ENCODE measurements around the gene NTRK2.
A peak's percentile ranks its signal among the peaks of the same experiment; 100 is the strongest.

NTRK2 gene

DNA sequence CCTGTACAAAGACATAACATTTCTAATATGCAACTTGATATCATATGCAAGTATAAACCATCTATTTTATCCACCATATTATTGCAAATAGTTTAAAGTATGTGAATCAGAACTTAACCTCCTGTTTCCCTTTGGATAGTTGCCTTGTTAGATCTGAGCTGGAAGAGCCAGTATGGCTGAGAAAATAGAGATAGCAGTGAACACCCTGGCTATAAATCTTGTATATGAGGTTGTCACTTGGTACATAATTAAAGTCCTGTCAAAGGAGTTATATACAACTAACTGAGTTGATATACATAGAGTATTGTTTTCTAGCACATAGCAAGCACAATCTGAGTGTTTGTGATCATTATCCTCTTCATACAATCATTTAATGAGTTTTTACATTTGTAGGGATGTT is 272.3 kb downstream of the NTRK2 start:
- DNase-seq (ENCODE audit: low spot score), result no peak

DNA sequence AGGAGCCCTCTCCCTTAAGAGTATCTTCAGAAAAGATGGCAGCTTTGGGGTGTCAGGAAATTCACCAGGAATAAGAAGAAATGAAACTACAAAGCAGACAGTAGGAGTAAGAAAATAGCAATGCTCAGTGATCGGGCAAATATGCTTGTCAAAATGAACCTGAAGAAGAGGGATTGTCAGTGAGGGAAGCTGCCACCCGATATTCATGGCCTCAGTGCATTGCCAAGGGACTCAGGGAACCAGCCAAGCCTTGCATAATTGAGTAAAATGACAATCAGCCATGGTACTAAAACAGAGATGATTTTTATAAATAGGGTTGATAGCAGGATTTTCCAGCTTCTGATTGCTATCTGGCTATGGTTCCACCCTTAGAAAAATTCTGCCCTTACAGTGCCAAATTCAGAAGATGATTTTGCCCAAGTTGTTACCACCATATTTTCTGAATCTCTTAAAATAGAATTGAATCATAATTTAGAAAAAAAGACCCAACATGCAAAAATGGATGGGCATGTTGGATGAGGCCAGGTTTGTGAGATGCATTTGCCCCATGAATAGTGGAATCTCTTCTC is 274.0 kb downstream of the NTRK2 start:
- DNase-seq (ENCODE audit: low spot score), result no peak

DNA sequence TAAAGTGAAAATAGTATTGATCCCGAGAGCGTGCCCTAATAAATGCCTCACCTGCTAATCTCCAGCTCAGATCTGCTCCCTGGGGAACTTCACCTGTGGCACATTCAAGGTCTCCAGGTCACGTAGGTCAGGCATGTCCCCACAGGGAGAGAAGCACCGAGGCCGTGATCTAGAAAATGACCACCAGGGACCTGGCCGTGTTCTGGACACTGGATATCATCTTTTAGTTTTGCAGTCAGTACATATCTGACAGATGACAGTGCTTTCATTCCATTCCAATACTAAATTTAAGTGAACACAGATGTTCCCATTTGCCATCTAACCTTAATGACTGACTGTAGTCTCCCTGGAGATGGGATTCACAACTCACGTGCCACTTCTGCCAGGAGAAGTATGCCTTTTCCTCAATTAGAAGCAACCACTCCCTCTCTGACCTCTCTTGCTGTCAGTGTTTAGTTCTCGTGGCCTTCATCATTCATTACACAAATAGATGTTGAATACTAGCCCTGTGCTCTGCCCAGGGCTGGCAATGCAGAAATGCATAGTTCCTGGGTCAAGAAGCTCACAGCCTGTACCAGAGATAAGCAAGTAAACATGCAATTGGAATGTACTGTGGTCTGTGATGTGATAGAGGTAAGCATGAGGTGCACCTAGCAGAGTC is 276.5 kb downstream of the NTRK2 start:
- DNase-seq (ENCODE audit: low spot score), result no peak

DNA sequence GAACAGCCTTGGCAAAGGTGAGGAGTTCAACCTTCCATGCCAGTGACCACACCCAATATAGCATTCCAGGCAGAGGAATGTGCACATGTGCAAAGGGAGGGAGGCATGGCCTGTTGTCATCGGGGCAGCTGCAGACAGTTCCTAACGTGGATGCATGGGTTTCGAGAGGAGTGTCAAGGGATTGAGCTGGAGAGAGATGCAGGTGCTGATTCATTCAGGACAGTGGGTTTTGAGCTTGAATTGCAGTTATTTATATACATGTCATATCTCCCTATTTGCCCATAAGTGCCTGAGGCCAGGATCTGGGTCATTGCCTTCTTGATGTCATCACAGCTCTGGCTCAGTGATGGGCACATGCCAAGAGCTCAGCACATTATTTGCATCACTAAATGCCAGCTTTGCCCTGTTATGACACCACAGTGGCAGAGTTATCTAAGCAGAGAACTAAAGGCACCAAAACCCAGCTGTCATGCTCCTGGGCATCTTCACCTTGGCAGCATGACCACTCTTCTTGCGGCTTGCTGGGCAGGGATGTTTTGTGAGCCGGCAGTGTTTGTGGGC is 278.0 kb downstream of the NTRK2 start:
- DNase-seq (ENCODE audit: low spot score), result no peak

DNA sequence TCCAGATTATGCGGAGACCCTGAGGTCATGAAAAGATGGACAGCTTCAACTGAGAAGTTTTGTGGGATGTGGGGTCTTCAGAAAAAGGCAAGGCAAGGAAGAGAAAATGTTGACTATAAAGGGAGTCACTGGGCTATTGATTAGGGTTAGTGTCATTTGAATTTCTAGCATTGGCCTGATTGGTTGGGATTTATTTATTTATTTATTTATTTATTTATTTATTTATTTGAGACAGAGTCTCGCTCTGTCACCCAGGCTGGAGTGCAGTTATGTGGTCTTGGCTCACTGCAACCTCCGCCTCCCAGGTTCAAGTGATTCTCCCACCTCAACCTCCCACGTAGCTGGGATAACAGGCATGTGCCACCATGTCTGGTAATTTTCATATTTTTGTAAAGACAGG is 279.7 kb downstream of the NTRK2 start:
- DNase-seq (ENCODE audit: low spot score), result no peak

DNA sequence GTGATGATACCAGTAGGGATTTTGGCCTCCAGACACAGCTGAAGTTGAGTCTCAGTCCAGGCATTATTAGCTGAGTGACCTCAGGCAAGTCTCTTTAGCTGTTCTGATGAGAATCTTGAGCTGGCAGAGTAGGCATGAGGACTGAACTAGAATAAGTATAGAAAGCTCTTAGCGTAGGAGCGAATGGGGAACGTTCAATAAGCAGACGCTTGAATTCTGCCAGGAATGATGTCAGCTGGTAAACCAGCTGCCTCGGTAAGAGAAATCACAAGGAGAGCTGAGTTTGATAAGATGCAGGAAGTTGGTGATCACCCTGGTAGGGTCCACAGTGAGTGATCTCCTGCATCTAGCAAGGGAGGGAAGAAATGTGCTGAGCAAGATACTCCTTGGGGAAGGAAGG is 280.4 kb downstream of the NTRK2 start:
- no peak for DNase-seq (ENCODE audit: low spot score)

DNA sequence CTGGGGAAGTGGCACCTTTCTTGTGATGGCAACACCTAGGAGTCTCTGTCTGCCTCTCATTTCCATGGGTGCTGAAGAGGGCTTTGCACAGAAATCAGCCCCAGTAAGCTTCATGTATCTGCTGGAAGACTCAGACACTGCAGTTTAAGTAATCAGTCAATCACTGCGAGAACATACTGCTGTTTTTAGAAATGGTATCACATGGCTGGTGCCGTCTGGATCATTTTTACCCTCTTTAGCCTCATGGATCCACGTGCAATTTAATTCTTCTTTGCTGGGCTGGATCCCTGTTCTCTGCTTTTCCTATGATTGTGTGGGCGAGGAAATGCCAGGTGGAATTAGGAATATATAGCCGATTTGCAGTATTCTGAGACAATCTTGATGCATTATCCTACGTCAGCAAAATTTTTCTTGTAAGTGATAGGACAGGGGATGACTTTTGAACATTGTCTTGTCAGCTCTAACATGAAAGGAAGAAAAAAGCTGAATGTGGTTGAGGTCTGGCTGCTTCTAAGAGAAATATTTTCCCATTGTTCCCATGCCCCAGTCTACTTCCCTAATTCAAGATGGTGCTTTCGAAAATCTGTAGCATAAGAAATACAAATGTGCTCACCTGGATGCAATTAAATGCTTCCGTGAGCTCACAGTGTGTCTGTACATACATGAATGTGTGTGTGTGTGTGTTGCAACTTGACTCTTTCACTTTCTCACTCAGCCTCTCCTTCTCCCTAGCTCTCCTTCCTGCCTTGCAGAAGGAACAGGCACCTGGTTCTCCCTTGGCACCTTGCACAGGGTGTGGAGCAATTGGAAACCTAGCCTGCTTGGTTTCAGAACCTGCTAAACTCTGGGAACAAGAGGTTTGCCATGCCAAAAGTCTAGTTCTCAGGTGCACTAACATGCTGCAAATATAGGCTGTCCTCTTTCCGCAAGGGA is 281.6 kb downstream of the NTRK2 start:
- DNase-seq (ENCODE audit: low spot score), result no peak

DNA sequence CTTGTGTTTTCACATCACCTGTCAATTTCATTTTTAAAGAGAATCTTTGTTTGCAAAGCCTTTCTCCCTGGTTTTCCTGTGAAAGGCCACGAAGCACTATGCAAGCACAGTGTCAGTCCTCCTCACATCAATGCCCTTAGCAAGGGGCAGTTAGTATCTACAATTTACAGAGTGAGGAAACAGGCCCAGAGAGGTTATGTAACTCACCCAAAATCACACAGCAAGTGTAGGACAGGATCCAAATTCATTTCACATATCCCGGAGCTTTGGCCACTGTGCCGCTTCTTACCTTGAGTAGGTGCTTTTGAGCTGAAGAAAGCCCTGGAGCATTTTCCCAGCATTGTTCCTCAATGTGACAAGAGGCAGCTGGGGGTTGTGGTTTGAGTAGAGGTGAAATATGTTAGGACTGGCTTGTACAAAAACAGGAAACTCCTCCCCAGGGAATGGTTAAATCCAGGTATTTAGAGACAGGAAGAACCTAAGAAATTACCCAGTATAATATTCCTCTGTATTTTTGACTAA is 283.8 kb downstream of the NTRK2 start:
- no peak for DNase-seq (ENCODE audit: low spot score)

DNA sequence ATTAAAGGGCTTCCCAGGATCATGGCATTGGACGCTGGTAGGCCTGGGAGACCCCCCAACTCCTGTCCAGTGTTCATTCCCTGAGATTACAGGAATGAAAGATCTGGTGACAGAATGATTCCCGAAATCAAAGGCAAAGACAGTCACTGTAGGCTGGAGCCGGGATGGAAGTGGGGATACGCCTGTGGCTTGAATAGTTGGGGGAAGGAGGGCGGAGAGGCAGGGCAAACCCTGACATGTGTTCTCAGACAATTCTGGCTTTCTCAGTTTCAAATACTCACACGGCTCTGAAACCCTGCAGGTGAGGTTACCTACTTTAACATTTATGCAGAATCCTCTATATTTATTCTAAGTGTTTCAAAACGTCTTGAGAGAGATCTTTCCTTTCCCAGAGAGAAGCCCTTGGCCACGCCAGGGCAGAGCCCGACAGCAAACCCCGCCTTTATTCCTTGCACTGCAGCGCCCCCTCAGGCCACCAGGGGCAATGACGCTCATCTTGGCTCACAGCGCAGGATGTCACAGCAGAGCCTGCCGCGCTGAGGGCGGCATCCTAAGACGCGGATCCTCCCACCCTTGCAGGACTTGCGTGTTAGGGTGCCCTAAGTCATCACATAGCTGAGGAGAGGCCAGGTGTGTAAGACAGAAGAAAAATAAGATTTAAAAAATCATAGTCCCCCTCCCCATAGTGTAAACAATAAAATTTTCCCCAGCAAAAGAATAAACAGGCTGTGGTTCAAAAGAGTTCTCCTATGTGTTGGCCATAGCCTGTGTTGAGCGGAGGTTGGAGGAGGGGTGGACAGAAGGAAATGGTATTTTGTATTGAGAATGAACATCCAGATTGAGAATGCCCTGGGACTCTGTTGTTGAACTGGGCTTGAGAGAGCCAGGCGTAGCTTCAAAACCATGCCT is 284.5 kb downstream of the NTRK2 start:
- peak; percentile 2 for DNase-seq (ENCODE audit: low spot score)

DNA sequence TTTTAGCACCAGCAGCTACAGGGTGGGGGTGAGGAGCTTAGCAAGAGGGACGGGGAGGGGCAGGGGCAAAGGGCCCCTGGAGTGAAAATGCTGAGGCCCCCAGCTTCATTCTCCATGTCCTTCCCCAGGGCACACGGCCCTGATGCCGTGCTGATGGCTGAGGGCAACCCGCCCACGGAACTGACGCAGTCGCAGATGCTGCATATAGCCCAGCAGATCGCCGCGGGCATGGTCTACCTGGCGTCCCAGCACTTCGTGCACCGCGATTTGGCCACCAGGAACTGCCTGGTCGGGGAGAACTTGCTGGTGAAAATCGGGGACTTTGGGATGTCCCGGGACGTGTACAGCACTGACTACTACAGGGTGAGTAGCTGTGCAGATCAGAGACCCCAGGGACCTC is 285.6 kb downstream of the NTRK2 start:
- no peak for DNase-seq (ENCODE audit: low spot score)

DNA sequence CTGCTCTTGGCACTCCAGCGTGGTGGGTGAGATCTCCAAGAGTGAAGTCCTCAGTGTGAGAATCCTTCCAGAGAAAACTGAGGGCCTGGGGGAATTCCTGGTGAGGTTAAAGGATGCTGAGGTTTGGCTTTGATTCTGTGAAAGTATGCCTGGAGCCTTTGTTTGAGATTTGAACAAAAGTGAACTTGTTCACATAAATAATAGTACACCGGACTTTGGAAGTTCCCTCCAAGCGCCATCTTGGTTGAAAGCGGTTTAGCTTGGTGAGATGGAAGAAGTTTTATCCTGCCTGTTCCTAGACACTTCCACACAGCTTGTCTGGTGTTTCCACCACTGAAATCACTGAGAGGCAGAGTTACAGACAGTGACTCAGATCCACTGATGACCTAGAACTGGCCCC is 286.4 kb downstream of the NTRK2 start:
- DNase-seq (ENCODE audit: low spot score), result no peak

DNA sequence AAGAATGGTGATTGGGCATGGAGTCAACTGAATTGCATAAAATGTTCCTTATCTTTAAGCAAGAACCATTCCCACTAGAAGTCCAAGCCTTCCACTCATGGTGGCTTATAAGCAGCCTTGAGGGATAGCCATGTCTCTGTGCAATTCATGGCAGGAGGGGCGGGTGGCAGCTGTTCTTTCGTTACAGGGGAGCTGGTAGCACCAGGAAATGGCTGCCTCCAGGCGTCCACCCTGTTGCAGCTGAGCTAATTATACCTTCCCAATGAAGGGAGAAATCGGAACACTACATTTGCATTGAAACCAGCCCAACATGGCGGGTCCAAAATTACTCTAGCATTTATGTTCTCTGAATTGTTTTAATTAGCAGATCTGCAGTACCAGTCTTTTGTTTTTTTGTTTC is 289.8 kb downstream of the NTRK2 start:
- no peak for DNase-seq (ENCODE audit: low spot score)

DNA sequence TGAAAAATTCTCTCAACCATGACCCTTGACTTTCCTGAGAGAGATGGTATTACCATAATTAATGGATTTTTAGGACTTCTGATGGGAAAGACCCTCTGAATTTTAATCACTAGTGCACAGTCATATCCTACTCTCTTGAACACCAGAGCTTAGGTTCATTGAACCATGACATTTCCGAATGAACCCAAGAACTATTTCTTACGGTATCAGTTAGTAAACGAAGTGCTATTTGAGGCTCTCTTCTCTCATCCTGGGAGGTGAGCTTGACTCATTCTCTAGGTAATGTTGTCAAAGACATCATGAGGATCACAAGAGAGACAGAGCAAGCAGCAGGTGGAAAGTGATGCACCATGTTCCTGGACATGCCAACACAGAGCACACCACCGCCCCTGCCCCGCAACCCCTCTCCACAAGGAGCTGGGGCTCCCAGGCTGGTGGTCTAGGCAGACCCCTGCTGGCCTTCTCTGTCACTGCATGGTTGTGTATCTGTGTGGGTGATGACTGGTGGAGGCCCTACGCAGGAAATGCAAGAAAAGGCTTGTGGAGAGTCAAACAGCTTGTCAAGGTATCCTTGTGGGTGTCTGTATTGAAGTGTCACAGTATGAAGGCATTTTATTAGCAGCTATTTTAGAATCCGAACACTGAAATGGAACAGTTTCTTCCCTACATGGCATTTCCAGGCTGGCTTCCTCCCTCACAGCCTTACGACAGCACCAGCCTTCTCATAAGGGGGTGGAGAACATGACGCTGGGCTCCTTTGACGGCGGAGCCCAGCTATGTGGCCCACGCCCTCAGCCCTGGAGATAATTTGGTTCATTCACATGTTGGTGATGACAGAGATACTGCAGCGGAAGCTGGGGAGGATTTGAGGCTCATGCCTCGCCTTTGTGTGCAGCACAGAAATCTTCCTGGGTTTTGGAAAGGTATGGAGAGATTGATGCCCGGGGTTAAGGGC is 297.6 kb downstream of the NTRK2 start:
- no peak for DNase-seq (ENCODE audit: low spot score)

DNA sequence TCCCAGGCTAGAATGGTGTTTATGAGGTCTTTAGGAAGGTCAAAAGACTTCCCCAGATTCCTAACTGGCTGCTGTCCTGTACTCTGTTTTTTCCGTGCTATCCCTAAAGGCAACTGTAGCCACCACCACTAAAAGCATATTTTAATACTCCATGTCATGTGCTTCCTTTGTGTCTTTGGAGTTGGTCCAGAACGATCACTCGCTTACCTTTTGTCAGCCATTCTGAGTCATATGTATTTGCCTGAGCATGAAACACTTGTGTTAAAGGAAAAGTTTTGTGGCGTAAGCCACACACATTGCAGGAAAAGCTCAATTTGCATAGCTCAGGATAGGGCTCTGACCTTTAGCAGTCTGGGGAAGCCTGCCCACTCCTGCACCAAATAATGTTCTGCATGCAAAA is 299.6 kb downstream of the NTRK2 start:
- no peak for DNase-seq (ENCODE audit: low spot score)

DNA sequence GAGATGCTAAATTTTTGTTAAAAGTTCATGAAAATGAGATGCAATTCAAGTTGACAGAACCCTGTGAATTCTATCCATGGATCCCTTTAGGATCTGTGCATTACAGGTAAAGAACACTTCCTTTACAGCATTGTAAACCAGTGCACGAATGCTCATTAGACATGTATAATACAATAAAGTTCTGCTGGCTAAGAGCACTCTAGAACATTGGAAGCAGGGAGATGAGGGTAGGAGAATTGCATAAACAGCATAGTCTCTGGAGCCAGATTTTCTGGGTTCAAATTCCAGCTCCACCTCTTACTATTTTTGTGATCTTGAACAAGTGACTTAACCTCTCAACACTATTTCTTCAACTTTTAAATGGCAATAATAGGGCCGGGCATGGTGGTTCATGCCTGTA is 300.2 kb downstream of the NTRK2 start:
- no peak for DNase-seq (ENCODE audit: low spot score)

DNA sequence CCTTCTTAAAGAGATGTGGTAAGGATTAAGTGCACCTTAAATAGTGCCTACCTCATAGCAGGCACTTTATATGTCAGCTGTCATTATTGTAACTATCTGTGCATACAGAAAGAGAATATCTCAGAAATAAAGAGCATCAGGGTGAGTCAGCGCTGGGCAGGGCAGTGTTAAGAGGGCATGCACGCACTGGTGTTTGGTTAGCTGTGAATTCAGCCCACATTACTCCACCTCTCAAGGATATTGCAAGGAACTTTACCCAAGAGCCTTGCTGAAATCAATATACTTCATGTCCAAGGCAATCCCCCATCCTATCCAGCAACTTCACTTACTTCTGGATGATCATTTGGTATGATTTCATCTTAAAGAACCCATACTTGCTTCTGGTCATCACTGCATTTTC is 300.9 kb downstream of the NTRK2 start:
- no peak for DNase-seq (ENCODE audit: low spot score)

DNA sequence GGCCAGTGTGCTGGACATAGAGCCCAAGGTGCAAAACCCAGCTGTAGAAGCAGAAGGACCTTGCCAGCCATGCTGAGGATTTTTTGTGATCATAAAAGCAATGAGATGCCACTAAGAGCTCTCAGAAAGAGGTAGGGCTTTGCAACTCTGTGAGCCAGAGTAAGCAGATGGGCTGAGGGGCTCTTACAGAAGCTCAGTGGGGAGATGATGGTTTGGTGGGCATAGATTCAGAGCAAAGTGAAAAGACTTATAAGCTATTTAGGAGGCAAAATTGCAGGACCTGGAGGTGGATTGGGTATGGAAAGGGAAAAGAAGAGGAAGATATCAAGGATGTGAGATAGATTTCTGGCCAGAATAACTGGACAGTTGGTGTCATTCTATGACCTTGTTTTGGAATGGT is 302.0 kb downstream of the NTRK2 start:
- DNase-seq (ENCODE audit: low spot score), result no peak

DNA sequence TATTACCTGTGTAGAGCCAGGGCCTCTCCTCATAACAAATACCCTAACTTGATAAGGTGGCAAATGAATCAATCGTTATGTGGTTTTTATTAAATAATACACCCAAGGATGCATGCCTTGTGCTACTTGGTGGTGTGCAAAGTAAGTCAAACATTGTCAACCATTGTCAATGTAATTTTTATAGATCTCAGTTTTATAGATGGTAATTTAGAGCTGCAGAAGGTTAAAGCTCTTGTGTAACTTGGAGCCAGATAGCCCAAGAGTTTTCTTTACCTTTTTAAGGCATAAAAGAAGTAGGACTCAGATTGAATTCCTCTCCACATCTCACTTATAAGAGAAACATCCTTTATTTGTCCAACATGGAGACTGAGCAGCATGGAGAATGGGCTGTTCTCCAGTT is 304.7 kb downstream of the NTRK2 start:
- DNase-seq (ENCODE audit: low spot score), result no peak

DNA sequence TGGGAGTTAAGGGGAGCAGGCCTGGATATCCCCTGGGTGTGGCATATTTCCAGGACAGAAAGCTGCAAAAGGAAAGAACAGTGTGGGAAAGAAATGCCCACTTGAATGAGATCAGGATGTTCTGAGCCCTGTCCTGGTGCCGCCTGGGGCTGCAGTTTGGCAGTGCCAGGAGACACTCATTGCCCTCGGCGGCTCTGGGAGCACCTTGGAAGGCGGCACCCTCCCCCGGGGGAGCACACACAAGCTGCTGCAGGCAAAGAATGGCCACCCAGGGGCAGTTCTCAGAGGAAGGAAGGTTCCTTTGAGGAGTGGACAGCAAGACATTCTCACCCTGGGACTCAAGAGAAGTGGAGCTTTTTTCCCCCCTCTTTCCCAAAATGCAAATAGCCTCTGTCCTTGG is 305.3 kb downstream of the NTRK2 start:
- DNase-seq (ENCODE audit: low spot score), result no peak

DNA sequence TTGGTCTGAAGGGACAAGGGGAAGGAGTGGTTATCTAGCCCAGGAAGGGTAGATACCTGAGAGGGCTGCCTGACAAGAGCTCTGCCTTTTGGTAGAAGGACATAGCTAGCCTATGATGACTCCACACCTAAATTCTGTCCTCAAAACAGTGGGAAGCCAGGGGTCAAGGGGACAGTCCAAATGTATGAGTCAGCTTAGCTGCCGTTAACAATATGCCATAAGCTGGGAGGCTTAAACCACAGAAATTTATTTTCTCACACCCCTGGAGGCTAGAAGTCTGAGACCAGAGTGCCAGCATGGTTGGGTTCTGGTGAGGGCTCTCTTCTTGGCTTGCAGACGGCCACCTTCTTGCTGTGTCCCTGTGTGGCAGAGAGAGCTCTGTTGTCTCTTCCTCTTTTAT is 306.4 kb downstream of the NTRK2 start:
- DNase-seq (ENCODE audit: low spot score), result no peak

DNA sequence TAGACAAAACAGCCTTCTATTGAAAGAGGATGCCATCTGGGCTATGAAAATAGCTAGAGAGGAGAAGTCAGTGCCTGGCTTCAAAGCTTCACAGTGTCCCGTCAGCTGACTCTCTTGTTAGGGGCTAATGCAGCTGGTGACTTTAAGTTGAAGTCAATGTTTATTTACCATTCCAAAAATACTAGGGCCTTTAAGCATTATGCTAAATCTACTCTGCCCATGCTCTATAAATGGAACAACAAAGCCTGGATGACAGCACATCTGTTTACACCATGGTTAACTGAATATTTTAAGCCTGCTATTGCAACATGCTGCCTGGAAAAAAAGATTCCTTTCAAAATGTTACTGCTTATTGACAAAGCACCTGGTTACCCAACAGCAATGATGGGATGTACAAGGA is 309.1 kb downstream of the NTRK2 start:
- no peak for DNase-seq (ENCODE audit: low spot score)
